SW480 (cell line): Measurements from ENCODE around the gene CEP192.
"Not testable (repeated sequence)": the region's sequence is repeated elsewhere in the genome, so short reads cannot be mapped to it uniquely, and the experiment has no call there.

ENCODE experiments used
- DNase-seq: peaks from one replicate; pipeline ENCODE4 v3.0.0-alpha.2; 2016; ENCODE audit warnings: low spot score

Gene CEP192

DNA sequence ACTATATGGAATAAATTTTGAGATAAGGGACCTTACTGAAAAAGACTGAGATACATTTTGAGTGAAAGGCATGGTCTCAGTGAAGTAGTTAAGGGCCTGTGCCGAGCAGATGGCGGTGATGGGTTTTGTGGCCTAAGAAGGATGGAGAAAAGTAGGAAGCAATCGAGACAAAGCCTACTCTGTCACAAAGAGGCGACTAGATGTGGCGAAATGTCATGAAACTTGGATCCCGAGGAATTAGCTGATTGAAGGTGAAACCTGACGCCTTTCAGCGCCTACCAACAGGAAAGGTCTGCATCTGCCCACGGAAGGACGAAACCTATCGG is 558 bp upstream of the CEP192 start:
- DNase-seq, result peak; percentile 60

DNA sequence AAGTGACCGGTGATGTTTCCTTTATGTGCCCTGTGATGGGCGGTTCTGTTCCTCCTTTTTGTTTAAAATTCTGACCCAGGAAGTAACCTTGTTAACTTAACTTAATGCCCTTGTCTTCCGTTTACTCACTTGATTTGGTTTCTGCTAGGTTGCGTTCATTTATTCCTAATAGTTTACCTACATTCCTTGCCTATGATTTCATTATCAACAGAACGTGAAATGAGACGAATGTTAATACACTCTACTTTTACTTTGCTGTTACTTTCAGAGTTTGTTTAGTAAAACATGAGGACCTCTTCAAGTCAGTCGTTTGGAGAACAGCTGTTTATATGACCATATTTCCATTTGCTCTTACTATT is 638 bp downstream of the CEP192 start:
- no peak for DNase-seq

DNA sequence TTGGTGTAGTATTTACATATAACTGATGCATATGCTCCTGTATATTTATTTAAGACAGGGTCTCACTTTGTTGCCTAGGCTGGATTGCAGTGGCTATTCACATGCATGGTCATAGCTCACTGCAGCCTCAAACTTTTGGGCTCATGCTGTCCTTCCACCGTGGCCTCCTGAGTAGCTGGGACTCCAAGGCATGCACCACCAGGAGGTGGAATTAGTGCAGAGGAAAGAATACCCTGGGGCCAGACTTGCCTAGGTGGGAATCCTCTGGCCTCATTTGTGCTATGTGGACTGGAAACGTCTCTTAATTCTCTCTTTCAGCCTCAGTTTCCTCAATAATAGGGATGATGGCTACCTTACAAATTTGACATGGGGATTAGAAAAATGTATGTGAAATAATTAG is 2.3 kb downstream of the CEP192 start:
- no peak for DNase-seq

DNA sequence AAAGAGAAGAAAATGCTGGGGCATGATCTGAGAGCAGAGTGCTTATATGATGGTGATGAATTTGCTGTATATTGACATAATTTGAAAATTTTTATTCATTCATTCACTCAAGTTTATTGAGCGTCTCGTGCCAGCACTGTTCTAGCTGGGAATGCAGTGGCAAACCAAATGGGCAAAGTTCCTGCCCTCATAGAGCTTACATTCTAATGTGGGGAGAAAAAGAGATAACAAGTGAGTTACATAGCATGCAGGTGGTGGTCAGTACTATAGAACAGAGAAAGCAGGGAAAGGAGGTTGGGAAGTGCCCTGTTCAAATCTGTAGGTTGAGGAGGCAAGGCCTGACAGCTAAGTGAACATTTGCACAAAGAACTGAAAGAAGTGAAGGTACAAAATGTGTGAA is 4.3 kb downstream of the CEP192 start:
- no peak for DNase-seq

DNA sequence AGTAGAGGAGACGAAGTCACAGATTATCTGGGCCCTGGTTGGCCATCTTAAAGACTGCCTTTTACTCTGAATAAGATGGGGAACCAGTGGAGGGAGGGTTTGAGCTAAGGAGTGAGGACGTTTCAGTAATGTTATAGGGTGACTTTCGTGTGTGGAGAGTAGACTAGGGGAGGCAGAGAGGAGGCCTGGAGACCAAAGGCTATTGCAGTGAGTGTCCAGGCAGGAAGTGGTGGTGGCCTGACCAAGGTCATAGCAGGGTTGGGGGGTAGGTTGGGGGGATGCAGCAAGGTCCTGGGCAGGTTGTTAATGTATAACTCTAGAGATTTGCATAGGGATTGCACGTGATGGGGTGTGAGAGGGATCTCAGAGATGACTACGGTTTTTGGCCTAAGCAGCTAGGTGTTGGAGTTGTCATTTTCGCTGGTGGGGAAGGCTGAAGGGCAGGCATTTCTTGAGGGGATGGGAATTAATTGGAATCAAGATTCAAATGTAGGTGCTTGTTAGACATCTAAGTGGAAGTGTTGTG is 4.9 kb downstream of the CEP192 start:
- no peak for DNase-seq

DNA sequence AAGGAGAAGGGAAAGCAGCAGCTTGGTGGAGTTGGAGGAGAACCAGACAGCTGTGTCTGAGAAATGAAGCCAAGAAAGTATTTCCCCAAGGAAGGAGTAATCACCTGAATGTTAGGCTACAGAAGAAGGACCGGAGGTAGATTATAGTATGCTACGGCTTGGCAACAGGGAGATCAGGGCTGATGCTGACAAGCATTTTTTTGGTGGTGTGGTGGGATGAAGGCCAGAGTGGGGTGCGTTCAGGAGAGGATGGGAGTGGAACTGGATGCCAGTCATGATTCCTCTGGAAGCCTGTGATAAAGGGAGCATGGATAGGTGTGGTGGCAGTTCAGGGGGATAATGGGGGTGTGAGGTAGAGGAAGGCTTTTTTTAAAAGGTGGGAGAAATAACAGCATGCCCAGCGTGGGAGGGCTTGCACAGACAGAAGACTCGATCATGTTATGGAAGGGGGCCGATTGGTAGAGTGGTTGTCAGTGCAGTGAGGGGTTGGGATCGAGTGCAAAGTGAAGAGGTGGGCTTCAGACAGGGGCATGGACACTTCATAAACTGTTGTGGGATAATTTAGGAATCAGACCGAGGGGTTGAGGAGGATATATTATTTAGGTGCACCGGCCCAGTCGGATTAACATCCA is 5.6 kb downstream of the CEP192 start:
- no peak for DNase-seq

DNA sequence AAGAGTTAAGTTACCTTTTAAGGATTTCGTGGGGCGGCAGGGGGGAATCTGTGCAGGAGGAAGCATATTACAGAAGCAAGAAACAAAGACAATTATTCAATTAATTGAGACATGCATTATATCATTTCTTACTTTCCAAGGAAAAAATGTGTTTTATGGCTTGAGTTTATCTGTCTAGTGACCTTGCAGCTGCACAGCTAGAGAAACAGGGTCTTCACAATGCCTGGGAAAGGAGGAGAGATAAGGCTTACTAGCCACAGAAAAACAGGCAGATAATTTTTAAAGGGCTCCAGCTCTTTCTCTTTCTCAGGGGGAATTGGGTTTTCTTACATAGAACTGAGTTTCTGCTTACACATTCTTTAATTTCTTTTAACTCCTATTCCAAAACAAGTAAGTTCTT is 6.2 kb downstream of the CEP192 start:
- DNase-seq, result not testable (repeated sequence)

DNA sequence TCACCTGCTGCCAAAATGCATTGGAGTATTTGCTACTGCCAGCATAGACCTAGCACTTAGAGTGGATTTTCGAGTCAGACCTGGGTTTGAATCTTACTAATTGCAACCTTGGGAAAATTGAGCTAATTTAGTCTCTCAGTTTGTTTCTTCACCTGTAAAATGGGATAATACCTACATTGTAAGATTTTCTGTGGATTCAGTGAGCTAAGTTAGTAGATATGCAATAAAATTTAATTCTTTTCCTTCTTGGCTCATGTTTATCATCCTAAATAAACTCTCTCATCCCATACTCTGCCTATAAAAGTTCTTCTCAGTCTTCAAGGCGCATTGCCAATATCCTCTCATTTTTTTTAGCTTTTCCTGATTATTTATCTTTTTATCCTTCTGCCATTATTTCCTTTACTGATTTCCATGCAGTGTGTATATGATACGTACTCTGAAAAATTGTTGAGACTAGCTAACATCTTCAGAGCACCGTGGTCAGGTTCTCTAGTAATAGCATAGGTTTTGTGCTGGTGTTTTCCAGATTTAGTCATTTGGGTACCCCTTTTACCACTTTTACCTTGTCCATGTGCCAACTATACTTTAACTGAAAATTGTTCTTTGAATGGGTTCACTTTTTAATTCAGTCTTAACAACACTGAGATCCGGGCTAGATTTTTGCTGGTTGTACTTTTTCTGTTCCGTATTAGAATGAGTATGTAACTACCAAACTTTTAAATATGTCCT is 7.3 kb downstream of the CEP192 start:
- no peak for DNase-seq

DNA sequence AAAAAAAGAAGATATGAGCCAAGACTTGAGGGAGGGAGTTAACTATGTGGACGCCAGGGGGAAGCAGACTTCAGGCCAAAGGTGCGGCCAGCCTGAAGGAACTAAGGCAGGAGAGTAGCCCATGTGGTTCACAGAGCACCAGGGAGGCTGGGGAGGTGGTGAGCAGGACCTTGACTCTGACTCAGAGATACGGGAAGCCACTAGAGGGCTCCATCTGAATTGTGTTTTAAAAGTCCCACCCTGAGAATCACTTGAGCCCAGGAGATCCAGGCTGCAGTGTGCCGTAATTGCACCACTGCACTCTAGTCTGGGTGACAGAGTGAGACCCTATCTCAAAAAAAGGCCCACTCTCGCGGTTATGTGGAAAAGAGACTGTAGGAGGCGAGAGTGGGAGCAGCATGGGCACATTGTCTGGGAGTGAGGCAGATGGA is 12.3 kb downstream of the CEP192 start:
- DNase-seq, result peak; percentile 57

DNA sequence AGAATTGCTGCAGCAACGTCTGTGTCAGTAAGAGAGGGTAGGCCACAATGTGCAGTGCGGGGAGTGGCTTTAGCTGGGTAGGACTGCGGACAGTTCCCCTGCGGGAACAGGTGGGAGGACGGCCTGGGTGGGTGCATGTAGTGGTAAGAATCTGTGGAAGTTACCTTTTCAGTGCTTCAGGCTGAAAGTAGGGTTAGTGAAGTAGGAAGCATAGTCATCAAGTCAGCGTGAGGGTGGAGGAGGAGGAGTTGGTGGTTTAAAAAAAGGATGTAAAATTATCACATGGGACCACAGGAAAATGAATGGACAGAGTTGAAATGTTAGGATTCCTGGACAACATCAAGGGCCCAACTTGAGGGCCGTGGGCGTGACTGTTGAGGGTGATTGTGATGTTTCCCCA is 13.2 kb downstream of the CEP192 start:
- DNase-seq, result no peak

DNA sequence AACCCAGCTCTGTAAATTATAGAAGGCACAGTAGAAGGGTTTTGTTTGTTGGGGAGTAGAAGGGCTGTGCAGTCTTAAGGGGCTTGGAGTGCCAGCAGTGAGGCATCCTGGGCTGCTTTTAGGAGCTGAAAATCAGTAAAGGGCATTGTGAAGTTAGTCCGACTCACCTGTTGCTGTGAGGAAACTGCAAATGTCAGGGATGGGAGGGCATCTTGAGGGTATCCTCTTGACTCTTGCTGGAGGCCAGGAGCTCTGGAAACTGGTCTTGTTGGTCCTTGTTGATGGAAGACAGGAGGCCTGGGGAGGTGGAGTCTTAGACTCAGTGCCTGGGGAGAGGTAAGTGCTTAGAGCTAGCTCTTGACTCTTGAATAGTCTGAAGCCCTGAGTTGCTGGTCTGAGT is 14.1 kb downstream of the CEP192 start:
- no peak for DNase-seq

DNA sequence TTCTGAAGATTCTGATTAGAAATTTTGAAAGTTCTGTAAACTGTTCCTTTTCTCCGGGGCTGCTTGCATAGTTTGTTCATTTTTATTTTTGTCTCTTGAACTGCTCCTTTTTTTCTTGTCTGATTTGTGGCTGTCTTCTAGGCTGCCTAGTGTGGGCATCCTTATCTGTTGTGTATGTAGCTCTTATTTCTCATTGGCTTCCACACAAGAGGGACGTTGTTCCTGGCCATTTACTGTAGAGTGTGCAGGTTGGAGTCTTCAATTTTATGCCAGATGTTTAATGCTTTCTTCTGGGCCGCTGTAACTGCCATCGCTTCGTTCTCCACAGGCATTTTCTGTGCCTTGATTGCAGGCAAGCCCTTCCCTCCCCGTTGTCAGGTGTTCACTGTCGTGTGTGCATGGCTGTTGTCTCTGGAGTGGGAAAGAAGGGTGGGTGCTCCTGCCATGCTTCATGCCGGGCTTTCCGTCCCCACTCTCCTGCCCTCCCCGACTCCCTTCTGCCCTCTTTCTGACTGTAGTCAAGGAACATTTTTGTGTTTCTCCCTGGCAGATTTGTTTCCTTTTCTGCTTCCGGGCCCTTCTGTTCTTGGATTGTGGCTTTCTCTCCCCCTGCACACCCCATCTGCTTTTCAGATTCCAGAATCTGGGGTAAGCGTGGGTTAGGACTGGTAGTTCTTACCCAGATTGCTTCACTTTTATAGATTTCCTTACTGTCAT is 15.5 kb downstream of the CEP192 start:
- DNase-seq, result no peak

DNA sequence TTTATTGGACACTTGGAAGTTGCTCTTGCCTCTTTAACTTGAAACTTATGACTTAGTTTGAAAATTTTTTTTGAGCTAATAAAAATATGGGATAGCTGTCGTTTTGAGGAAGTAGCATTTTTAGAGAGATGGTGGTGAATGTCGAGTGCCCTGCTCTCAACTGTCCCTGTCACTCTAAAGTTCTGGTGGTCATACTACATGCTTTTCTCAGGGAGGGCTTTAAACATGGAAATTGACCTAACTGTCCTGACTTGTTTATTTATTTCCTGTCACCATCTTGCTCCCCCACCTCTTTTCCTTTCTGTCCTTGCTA is 16.0 kb downstream of the CEP192 start:
- DNase-seq, result no peak

DNA sequence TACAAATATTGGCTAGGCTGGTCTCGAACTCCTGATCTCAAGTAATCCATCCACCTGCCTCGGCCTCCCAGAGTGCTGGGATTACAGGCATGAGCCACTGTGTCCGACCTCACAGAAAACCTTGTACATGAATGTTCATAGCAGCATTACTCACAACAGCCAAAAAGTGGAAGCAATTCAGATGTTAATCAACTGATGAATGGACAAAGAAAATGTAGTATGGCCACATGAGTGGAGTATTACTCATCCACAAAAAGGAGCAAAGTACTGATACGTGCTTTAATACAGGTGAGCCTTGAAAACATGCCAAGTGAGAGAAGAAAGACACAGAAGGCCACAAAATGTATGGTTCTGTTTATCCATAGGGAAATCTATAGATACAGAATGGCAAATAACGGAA is 20.6 kb downstream of the CEP192 start:
- DNase-seq, result no peak

DNA sequence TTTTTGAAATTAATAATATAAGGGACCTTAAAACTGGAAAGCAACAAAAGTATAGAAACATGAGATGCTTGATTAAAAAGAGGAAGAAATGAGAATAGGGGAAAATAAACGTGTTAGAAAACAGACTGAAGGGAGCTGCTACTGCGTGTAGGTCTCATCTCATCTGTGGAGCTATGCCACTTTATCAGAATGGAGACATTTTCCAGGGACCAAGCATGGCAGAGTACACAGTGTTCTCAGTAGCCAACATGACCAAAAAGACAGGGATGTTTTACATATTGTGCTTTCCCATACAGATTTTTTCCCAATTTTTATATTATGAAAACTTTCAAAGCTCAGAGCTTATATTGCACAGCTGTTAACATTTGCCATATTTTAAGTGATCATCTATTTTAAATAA is 23.1 kb downstream of the CEP192 start:
- no peak for DNase-seq

DNA sequence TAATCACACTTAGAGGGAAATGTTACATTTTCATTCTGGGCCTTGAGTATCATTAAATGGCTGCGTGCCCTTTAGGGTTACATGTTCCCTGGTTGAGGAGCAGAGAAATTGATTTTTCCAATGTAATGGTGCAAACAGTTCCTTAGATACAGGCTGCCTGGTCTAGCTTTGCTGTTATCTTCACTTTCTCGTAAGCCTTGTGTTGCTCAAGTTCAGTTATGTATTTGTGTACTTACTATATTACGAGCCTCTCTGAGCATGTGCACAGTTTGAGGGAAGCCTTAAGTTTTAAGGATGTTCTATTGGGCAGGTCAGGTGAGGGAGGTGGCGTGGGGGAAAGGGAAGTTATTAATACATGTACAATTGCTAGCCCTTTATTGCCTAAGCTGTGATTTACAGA is 23.7 kb downstream of the CEP192 start:
- DNase-seq, result no peak

DNA sequence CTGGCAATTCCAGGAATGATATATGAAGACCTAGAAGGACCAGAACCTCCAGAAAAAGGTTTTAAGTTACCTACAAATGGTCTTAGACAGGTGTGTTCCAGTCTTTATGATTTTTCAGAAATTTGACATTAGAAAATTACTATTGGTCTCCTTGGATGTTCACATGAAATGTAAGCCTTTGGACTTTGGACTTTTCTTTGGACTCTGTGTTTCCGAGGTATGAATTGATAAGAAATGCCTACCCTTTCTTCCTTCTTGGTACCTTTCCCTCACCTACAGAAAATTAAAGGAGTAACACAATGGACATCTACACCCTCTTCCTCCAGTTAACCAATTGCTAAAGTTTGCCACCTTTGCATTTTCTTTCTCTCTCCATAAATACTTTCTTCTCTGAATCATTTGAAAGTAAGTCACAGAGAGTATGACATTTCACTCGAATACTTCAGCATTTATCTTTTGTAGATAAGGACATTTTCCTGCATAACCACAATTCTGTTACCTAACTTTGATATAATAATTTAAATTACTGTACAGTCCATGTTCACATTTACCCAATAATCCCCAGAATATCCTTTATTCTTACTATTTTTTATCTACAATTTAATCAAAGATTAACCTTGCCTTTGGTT is 26.2 kb downstream of the CEP192 start:
- DNase-seq, result no peak

DNA sequence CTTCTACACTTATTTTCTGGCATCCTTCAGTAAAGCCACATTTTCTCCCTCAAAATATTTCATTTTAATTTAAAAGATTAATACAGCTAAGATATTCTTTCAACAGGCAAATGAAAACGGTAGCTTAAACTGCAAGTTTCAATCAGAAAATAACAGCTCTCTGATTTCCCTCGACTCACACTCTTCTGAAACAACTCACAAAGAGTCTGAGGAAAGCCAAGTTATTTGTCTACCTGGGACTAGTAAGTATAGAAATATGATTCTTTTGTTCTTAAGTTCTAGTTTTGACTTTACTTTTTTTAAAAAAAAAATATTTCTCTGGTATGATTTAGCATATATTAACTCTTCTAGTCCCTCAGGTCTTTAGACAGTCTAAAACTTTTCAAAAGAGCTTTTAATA is 27.2 kb downstream of the CEP192 start:
- no peak for DNase-seq

DNA sequence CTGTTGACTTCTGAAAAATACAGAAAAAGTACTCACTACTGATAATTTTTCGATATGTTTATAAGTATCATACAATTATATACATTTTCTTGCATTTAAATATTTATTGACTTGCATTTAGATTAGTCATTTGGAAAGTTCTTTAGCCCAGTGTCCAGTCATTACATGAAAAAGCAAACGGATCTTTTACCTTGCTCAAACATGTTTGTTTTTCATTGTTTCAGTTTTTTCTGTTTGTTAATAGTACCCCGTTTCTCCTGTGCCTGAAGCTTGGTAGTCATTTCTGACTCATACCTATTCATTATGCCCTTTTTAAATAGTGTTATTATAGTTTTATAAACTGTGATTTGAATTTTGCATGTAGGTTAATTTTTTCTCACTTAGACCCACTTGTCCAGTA is 28.1 kb downstream of the CEP192 start:
- DNase-seq, result no peak

DNA sequence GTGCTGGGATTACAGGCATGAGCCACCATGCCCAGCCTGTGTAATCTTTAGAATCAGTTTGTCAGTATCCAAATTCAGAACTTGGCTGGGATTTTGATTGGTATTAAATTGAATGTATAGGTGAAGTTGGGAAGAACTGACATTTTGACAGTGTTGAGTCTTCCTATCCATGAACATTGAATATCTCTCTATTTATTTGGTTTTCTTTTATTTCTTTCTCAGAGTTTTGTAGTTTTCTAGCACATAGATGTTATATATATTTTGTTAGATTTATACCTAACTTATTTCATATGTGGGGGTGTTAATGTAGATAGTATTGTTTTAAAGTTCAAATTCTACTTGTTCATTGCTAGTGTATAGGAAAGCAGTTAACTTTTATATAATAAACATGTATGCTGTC is 31.5 kb downstream of the CEP192 start:
- no peak for DNase-seq

DNA sequence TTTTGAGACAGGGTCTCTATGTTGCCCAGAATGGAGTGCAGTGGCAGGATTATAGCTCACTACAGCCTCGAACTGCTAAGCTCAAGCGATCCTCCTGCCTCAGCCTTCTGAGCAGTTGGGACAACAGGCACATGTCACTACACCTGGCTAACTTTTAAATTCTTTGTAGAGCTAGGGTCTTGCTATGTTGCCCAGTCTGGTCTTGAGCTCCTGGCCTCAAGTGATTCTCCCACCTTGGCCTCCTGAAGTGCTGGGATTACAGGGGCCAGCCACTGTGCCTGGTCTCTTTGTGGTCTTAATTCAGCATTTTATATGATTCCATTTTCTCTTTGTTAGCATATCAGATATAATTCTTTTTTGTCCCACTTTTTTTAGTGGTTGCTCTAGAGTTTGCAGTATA is 34.1 kb downstream of the CEP192 start:
- DNase-seq, result no peak

DNA sequence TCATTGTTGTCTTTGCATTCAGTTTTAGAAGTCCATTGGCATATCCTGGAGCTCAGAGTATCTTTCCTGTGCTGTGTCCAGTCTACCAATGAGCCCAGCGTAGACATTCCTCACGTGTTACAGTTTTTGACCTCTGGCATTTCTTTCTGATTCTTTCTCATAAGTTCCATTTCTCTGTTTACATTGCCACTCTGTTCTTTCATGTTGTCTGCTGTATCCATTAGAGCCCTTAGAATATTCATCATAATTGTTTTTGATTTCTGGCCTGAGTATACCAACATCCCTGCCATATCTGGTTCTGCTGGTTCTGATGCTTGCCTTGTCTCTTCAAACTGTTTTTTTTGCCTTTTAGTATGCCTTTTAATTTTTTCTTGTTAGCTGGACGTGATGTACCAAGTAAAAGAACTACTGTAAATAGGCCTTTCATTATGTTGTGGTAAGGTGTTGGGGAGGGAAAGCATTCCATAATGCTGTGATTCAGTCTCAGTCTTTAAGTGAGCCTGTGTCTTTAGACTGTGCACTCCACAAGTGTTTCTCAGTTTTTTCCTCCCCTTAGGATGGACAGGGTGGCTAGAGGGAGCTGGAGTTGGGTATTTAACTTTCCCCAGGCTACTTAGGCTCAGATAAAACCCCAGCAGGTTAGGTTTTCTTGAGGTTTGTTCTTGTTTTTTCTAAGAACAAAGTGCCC is 35.6 kb downstream of the CEP192 start:
- no peak for DNase-seq

DNA sequence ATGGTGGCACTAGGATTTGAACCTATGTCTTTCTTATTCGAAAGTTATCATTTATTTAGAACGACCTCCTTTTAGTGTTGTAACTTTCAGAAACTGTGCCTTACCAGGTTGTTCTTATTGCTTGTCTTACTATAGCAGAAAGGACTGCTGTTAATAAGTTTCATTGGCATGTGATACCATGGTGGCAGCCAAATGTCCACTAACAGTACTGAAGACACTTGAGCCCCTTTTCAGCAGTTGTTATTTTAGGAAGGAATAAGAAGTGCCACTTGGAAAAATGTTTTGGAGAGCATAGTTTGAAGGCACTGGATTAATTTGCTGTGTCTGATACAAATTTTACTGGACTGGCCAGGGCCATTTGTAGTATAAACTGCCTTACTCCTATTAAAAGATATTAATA is 37.7 kb downstream of the CEP192 start:
- no peak for DNase-seq
